Neural cell (in vitro differentiated cells): Measurements from ENCODE around the gene LAPTM4A.

ENCODE experiments used
- SMC3 ChIP-seq: fragments of 450-650 bp; conservative IDR thresholded peaks from 2 replicates; pipeline ENCODE4 v1.6.1; 2014; ENCODE audit warnings: antibody characterized with exemption, mild to moderate bottlenecking, moderate library complexity; ENCODE audit not compliant: poor library complexity
- TAF1 ChIP-seq: IDR thresholded peaks from 2 replicates; pipeline ENCODE4 v1.6.1; 2012; ENCODE audit warnings: low read depth
- TF ChIP-seq, protein P1 (sequence below): fragments of 450-650 bp; IDR thresholded peaks from 2 replicates; pipeline ENCODE4 v1.5.1; 2014; ENCODE audit warnings: antibody characterized with exemption, mild to moderate bottlenecking, moderate library complexity; ENCODE audit not compliant: poor library complexity, severe bottlenecking

DNA sequence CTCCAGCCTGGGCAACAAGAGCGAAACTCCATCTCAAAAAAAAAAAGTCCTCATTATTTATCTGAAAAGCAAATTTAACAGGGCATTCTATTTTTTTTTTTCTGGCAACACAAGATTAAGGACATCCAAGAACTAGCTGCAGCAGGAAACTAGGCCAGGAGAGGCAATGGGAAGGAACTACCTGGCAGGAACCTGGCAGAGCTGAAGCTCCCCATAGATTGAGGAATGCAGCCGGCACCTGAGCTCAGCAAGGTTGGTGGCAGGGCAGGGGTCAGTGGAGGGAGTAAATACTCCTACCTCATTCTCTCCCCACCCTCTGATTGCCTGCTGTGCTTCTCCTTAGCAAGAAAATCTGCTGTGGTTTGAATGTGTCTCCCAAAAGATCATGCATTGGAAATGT lies 30.4 kb upstream of the LAPTM4A start:
- TF ChIP-seq TAF1 (no peak), SMC3 (no peak)
- TF ChIP-seq, protein P1, sequence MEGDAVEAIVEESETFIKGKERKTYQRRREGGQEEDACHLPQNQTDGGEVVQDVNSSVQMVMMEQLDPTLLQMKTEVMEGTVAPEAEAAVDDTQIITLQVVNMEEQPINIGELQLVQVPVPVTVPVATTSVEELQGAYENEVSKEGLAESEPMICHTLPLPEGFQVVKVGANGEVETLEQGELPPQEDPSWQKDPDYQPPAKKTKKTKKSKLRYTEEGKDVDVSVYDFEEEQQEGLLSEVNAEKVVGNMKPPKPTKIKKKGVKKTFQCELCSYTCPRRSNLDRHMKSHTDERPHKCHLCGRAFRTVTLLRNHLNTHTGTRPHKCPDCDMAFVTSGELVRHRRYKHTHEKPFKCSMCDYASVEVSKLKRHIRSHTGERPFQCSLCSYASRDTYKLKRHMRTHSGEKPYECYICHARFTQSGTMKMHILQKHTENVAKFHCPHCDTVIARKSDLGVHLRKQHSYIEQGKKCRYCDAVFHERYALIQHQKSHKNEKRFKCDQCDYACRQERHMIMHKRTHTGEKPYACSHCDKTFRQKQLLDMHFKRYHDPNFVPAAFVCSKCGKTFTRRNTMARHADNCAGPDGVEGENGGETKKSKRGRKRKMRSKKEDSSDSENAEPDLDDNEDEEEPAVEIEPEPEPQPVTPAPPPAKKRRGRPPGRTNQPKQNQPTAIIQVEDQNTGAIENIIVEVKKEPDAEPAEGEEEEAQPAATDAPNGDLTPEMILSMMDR: no peak
